ENCODE data around the gene LPIN3. TPM values are rescaled to one million over a fixed set of nuclear protein-coding genes. Genes with fewer than 3 reads are reported as not detected.

LPIN3 gene
- total and polyA plus RNA-seq, 2 of the 8 experiments (the other 6 are each of a cell fraction or from before 2014, with no cell fraction given): 3.7 to 3.9 TPM

- no peak overlapping the region for H4K5ac ChIP-seq (ENCODE audit: insufficient read length, low read depth, low read length)
- no peaks in the 10 kb centered on the region for H3K23me2 ChIP-seq (ENCODE audit: low read depth, low read length)
- no peak overlapping the region for H3K23ac ChIP-seq (ENCODE audit: insufficient read length)
- no peak overlapping the region for H2BK12ac ChIP-seq (ENCODE audit: low read depth, low read length)
- H4K91ac ChIP-seq (replicated peaks; ENCODE audit: insufficient read length, low read length): no peak overlapping the region
- no peak overlapping the region for H3K56ac ChIP-seq (replicated peaks; ENCODE audit: insufficient read length, low read depth, low read length)
- H3K4me3 ChIP-seq (ENCODE audit: extremely low read depth in 1 of 4, insufficient read depth in 2 of 4, low read depth in 3 of 4, low read length in 4 of 4): no peak overlapping the region
- ChIA-PET POLR2A (ENCODE audit: partially characterized antibody) (no interaction called here), CTCF (ENCODE audit: partially characterized antibody) (interaction anchor here (0.7 to 1.7 kb wide), 4 partner anchors 8 to 92 kb away, joined by 3 to 4 read pairs (median 3); no protein-coding TSS in a partner anchor)
- no peak overlapping the region for H3K27ac ChIP-seq (ENCODE audit: low read depth, low read length)
- H3K27me3 ChIP-seq (replicated peaks in 1 of 4; ENCODE audit: control insufficient read depth in 3 of 4, extremely low read depth in 1 of 4, insufficient read depth in 3 of 4, low read length in 3 of 4): no peaks in the 10 kb centered on the region
- H4K20me1 ChIP-seq (replicated peaks in 1 of 2; ENCODE audit: control insufficient read depth in 1 of 2, insufficient read depth in 2 of 2, low read length in 2 of 2): peaks cover 1 to 8% of the 10 kb centered on the region in 2 experiments
- H2BK5ac ChIP-seq (ENCODE audit: low read depth, low read length): no peak overlapping the region
- H2BK20ac ChIP-seq (ENCODE audit: low read length): no peak overlapping the region
- no peaks in the 10 kb centered on the region; the same call in 1 of the 2 replicates for H3K79me1 ChIP-seq (ENCODE audit: low read depth, low read length)
- H3K4ac ChIP-seq (replicated peaks; ENCODE audit: insufficient read length, low read depth, low read length): no peak overlapping the region
- H3K79me2 ChIP-seq (ENCODE audit: control insufficient read depth in 1 of 2, insufficient read depth in 2 of 2, low read length in 2 of 2): no peaks in the 10 kb centered on the region
- no peak overlapping the region for H4K8ac ChIP-seq (ENCODE audit: extremely low read depth, insufficient read depth, low read length)
- no peak overlapping the region for H2AK5ac ChIP-seq (ENCODE audit: low read depth, low read length)
- H3K18ac ChIP-seq (ENCODE audit: extremely low read depth, low read length): no peak overlapping the region
- no peak overlapping the region for H3K14ac ChIP-seq (ENCODE audit: insufficient read length)
- no peak overlapping the region for H3K9ac ChIP-seq (replicated peaks in 1 of 4; ENCODE audit: extremely low read depth in 1 of 4, low read depth in 3 of 4, low read length in 3 of 4)
- H3K4me1 ChIP-seq (replicated peaks in 1 of 4; ENCODE audit: control insufficient read depth in 3 of 4, insufficient read depth in 4 of 4, low read length in 3 of 4): no peaks in the 10 kb centered on the region
- H2BK15ac ChIP-seq (ENCODE audit: low read length): no peak overlapping the region
- no peak for DNase-seq (ENCODE audit: low read depth in 1 of 2, low spot score in 2 of 2)
- 92% methylated on average over 10 of the region's 10 CpGs; no CpG with 5 or more reads in 1 of the 2 experiments for WGBS, 2 experiments (ENCODE audit: extremely low coverage in 1 of 2, insufficient coverage in 1 of 2, insufficient read length in 1 of 2, insufficient replicate concordance in 2 of 2, low coverage in 1 of 2, low lambda C conversion rate in 2 of 2, missing lambda C conversion rate in 1 of 2)
- no peaks in the 10 kb centered on the region for H3K9me3 ChIP-seq (ENCODE audit: insufficient read depth in 2 of 2, low read depth in 1 of 2, low read length in 1 of 2)
- peaks cover 22 to 79% (median 50%) of the 10 kb centered on the region in 4 experiments for H3K36me3 ChIP-seq (ENCODE audit: control insufficient read depth in 2 of 4, insufficient read depth in 4 of 4, low read length in 3 of 4)
- H2AFZ ChIP-seq (ENCODE audit: low read length): no peak overlapping the region
- no peak for FAIRE-seq
- H3K4me2 ChIP-seq (ENCODE audit: insufficient read depth in 1 of 2, low read depth in 2 of 2, low read length in 2 of 2): no peak overlapping the region
- no peak overlapping the region for H2BK120ac ChIP-seq (replicated peaks; ENCODE audit: low read depth, low read length)
- TF ChIP-seq POLR2A (IDR thresholded peaks at IDR 0.05; ENCODE audit: control extremely low read depth in 1 of 2, low read depth in 2 of 2, low read length in 2 of 2): no peak
- no peak for TF ChIP-seq BACH1 (IDR thresholded peaks at IDR 0.05; ENCODE audit: low read length)
- TF ChIP-seq ASH2L (IDR thresholded peaks at IDR 0.05; ENCODE audit: low read length): no peak
- TF ChIP-seq MAFK (IDR thresholded peaks at IDR 0.05; ENCODE audit: low read depth, low read length): no peak
- TF ChIP-seq EP300 (IDR thresholded peaks at IDR 0.05; ENCODE audit: borderline replicate concordance in 1 of 2, low read depth in 2 of 2, low read length in 2 of 2): no peak
- no peak for TF ChIP-seq SP1 (IDR thresholded peaks at IDR 0.05; ENCODE audit: low read depth, low read length)
- no peak for TF ChIP-seq POU5F1 (IDR thresholded peaks at IDR 0.05; ENCODE audit: low read depth, low read length)
- no peak for TF ChIP-seq TBP (IDR thresholded peaks at IDR 0.05; ENCODE audit: low read depth, low read length)
- TF ChIP-seq CHD1 (IDR thresholded peaks at IDR 0.05; ENCODE audit: low read depth, low read length): no peak
- TF ChIP-seq CTCF (IDR thresholded peaks at IDR 0.05; ENCODE audit: control extremely low read depth in 1 of 3, insufficient read depth in 1 of 3, low read depth in 1 of 3, low read length in 3 of 3): no peak
- no peak for TF ChIP-seq CREB1 (IDR thresholded peaks at IDR 0.05)
- TF ChIP-seq TEAD4 (IDR thresholded peaks at IDR 0.05; ENCODE audit: low read depth, low read length): no peak
- no peak for TF ChIP-seq ATF3 (IDR thresholded peaks at IDR 0.05; ENCODE audit: insufficient read depth, low read depth, low read length)
Observed at GRCh38 chr20:41406353-41406752, 65.7 kb downstream of the LPIN3 start.

All from H1 (cell line).